Renal cortex interstitium (tissue), 11 donors: ENCODE results near the gene PNKP. TPM values are rescaled to one million over a fixed set of nuclear protein-coding genes. Genes with fewer than 3 reads are reported as not detected.
A peak's percentile ranks its signal among the peaks of the same experiment; 100 is the strongest.

Experiments used
- DNase-seq, 11 donors: peaks; one replicate each; pipeline ENCODE4 v3.0.0-alpha.2; 2013; ENCODE audit warnings: low read depth in 9 of 11, low spot score in 4 of 11; ENCODE audit errors: extremely low read depth in 1 of 11
- polyA plus RNA-seq, 3 donors: library from polyadenylated mRNA; unstranded; fragments of 120-200 nt; gene quantifications; one replicate each; pipeline ENCODE4 v1.2.1, GENCODE V29; 2013; ENCODE audit not compliant: insufficient read length in 3 of 3

PNKP gene
- polyA plus RNA-seq, 3 donors, result 41.8 to 93.0 (median 60.3) TPM

GRCh38 chr19:49879243-49879963 is 12.0 kb upstream of the PNKP start:
- no peak for DNase-seq

DNA sequence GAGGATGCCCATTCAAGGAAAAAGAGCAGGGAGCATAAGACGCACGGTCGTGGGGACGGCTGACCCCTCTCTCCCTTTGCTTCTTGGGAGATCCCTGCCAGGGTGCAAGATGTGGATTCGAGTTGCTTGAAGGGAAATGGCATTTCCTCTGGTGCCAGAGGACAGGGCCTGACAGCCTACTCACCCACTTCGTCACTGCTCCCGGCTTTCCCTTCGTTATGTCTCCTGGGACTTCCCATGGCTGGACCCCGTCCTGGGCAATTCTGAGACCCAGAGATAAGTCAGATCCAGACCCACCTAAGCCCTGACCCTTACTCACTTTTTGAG is 11.3 kb upstream of the PNKP start:
- no peak for DNase-seq

- peak; percentile 91 to 98 (median 96) for DNase-seq
Observed at GRCh38 chr19:49877879-49878743, 10.7 kb upstream of the PNKP start.

DNA sequence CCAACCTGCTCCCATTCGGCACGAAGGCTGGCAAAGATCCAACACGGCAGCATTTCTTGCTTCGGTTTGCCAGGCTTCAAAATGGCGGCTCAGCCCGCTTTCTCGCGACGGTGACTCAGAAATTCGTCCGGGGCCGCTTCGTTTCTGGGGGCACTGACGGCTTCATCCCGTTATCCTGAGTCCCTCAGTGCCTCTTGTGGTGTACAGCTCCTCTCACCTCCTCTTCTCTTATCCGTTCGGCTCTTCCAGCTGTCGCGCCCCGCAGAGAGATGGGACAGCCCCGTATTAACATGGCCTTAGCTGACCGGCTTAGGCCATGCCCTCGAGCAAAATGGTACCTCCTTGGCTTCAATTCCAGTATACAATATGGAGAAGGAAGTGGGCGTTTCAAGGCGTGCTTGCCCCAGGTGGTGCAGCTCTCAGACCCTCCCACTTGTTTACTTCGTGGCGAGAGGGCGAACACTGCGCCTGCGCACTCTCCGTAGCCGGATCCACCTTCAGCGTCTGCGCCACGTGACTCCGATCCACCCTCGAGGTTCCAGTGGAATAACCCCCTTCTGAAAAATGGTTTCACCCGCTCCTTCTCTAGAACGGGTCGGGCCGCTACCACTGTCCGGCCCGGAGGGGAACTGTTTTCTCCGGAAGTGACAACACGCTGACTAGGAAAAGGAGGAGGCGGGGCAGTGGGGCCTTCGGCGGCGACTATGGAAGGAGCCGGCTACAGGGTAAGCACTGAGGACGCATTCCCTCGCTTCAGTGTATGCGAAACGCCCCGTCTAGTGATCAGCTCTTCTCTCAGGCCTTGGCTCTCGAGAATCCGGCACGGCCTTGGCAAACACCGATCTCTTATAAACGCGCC is 9.9 kb upstream of the PNKP start, which contains the start of the genes AKT1S1 and TBC1D17:
AKT1S1 (minus strand) TSS at position 336 of the 859 bp plus-strand sequence. CDS start 4,060 bp downstream, outside the sequence.
TBC1D17 (plus strand) TSS at position 683 of the 859 bp plus-strand sequence; CDS start at position 705, 22 bp downstream.
- peak; percentile 99 to 100 (median 100) for DNase-seq

DNA sequence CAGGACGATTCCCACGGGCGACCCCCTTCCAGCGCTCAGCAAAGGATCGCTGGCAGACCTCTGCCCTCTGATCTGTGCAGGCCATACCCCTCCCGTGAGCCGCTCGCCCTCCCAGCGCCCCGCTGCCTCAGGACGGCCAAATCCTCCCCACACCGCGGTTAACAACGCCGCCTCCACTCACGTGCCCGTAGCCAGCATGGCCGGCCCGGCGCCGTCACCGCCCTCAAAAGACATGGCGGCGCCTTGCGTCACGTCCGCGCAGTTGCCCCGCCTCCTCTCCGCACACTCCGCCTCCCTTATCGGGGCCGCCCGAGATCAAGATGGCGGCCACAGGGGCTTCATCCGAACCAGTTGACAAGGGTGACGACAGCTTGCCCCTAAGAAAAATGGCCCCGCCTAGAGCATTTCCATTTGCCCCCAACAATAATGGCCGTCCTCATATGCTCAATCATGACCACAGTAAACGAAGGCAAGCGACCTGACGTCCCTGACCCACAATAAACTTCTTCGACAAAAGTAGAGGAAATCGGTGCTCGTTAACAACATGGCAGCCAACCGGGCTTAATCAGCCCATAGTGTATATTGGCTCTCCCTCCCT is 9.1 kb upstream of the PNKP start:
- peak; percentile 95 to 99 (median 98) for DNase-seq

DNA sequence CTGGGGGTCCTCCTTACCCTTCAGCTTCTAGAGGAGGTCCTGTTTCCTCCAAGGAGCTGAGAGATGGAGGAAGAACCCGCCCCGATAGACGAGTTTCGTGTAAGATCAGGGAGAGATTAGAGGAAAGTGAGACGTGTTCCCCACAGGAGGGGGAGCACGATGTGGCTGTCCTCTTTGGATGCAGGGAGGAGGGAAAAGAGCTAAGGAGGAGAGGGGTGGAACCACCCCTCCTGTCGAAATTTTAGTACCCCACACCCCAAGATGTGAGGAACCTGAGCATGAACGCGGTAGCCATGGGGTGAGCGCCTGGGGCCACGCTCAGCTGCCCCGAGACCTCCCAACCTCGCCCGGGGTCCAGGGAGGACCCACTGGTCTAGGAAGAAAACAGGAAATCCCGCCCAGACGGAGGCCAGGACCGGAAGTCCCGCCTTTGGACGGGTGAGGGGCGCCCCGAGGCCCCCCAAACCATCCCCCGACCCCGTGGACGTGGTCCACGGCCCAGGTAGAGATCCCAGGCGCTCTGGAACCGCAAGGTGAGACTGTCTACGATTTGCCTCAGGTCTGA is 8.6 kb upstream of the PNKP start:
- DNase-seq, result peak in 1 of 11 donors; percentile 70

DNA sequence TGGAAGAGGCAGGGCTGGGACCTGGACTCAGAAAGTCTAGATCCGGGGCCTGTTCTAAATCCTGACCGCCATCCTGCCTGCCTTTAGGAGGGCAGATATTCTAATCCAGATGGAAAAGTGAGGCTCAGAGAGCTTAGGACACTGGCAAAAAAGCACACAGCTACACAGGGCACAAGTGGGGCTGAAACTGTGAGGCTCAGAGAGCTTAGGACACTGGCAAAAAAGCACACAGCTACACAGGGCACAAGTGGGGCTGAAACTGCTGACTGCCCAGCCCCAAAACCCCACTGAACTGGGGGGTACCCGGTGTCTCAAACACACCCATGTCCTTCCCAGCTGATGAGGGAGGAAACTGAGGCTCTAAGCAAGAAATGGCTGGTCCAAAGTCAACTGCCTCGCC is 7.8 kb upstream of the PNKP start:
- no peak for DNase-seq

DNA sequence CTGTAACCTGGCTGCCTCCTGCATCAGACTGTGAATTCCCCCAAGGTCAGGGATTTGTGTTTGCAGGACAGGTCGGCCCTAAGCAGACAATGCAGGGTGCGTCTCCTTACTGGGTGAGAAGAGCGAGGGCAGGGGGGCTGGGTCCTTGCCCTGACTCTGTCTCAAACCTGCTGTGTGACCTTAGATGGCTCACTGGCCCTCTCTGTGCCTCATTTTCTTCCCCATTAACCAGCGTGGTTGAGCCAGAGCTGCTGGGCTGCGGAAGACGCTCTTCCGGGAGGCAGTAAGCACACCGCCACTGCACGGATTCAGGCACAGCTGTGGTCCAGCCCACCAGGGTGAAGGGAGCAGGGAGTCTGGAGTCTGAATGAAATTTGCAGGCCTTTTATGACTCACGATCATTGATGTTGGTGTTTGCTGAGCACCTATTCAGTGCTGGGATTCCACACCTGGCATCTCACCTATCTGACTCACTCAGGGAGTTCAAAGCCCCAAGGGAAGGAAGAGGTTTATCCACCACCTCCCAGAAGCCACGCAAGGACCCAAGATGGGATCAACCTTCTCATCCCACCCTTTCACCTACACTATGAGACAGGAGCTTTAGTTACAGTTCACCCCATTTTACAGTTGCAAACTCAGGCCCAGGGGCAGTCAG is 7.3 kb upstream of the PNKP start:
- no peak for DNase-seq

DNA sequence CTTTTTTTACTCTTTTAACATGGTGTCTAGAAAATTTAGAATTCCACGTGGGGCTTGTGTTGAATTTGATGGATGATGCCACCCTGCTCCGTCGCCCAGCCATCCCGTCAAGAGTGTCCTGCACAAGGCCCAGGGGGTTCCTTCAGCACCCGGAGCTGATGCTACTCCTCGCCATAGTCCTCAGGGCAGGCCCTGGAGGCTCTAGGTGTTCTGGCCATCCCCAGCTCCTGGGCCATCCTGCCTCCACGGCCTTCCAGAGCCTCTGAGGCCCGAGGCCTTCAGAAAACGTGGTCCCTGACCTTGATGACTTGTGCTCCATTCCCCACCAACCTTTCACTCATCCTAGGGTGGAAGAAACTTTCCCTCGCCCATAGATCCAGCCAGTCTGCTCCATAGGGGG is 6.5 kb upstream of the PNKP start:
- DNase-seq, result no peak

DNA sequence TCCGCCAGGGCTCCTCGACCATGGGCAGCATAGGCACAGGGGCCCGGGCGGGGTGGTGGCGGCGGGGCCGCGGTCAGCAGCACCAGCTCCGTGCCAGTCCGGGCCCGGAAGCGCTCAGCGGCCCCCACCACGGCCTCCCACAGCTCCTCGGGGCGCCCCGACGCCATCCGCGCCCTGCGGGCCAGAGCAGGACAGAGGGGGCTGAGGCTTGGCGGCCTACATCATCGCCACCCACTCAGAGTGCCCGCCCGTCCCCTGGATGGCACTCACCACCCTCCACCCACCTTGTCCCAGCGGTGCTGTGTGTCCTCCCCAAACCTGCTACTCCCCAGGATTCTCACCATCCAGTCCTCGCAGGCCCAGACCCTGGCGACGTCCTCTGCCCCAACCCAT is 5.7 kb upstream of the PNKP start:
- DNase-seq, result no peak

GRCh38 chr19:49872245-49873128 is 5.1 kb upstream of the PNKP start:
- DNase-seq, result no peak

- DNase-seq, result no peak
Observed at GRCh38 chr19:49871349-49871985, 4.1 kb upstream of the PNKP start.

DNA sequence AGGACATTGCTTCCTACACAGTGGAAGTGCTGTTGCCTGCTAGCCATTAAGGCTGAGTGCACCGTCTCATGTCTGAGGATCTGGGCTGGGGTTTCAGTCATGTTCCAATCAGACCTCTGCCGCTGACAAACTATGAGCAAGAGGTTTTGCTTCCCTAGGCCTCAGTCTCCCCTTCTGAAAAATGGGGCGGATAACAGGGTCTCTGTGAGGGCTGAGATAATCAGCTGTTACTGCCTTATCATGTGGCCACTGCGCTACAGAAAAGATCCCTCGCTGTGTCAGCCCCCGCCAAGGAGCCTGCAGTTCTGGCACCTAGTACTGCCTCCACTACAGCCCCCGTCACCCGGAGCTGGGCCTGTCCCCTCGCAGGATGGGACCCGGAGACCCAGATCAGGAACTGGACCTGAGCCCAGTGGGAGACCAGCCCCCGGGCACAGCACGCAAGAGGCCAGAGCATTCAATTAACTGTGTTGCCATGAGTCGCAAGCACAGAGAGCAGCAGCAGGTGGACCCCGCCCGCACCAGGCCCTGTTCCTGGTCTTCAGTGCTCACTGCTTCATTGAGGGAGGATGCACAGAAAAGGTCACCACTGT is 3.0 kb upstream of the PNKP start:
- DNase-seq, result no peak

DNA sequence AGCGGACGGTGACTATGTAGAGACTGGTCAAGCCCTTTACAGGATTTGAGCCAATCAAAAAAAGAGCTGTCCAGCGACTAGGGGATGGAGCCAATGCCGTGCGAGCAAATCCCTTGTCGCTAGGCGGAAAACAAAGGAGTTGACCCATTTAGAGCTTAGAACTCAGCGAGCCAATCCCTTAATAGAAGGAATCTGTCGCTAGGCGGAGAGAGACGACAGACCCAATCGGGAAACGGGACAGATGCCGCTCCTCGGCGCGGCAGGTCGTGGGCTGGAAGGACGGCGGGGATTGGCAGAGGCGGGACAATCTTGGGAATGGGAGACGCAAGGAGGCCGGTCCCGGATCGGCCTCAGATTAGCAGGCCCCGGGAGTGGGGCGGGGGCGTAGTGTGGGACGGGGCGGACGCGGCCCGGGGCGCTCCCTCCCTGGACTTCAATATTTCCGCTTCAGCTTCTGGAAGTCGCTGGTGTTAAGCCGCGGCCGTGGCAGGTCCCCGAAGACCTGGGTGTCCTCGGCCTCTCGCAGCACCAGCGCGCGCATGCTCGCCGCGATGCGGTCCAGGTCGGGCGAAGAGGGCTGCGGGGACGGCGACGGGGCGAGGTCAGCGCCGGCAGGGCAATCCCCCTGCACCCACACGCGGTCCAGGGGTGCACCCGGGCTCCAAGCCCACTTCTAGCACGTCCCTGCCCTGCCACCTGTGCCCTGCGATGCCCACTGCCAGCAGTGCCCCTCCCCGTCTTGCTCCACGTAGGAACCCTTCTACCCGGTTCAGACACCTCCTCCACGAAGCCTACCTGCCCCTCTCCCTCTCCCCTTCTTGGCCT is 2.3 kb upstream of the PNKP start:
- DNase-seq, result peak; percentile 95 to 100 (median 99)

DNA sequence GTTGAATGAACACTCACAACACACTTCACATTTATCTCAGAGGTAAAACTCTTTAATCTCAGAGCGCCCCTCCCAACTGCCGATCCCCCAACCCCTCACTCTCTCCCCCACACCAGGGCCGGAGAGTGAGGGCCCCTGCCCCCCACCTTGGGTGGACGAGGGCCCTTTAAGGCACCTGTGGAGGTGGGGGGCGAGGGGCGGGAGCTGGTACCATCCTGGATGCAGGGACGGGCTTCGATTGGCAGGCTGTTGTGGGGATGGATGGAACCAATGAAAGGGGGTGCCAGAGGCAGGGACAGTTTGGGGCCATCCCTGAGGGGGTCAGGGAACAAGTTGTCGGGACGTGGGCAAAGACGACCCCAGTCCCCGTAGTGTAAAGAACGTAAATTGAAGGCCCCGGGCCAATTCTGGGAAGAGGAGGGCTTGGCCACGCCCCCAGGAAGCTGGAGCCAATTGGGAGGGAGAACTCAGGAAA is 1.7 kb upstream of the PNKP start:
- DNase-seq, result no peak
